ENCODE measurements around the gene CGB8. TPM values are rescaled to one million over a fixed set of nuclear protein-coding genes. Genes with fewer than 3 reads are reported as not detected.
"Not testable (repeated sequence)": the region's sequence is repeated elsewhere in the genome, so short reads cannot be mapped to it uniquely, and the experiment has no call there.

CGB8 gene
- total RNA-seq, 1 donor, result not detected

DNA sequence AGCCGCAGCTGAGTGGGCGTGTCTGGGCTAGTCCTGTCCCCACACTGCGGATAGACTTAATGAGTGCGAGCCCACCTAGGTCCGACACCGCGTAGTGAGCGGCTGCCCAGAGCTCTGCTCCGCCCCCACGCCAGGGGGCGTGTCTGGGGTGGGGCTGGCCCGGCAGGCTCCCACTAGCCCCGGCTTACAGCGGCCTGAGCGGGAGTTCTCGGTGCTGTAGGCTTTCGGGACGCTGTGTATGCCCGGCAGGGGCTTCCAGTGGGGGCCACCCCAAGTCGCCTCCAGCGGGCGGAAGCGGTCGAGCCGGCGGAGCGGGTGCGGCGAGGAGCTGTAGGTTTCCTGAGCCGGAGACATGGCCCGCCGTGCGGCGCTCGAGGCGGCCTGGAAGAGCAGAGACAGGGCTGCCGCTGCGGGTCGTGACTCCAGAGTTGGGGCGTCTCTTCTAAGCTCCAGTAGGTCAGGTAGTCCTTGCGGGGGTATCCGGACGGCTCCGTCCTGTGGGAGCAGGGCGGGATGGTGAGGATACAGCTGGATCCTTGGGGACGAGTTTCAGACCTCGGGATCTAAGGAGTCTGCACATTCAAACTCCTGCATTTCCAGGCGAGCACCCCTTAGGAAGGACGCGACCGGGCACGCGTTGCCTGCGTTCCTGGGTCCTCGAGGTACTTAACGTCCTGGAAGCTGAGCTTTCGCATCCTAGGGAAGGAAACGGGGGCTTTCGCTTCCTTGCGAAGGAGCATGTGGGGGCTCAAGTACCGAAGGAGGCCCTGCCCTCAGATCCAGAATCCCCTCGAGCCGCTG lies 7.4 kb upstream of the CGB8 start:
- Histone ChIP-seq H3K4me3 (ENCODE audit: low read length) (peak overlapping the region; percentile 23), H3K27me3 (ENCODE audit: insufficient read depth, low read length) (peaks cover 36% of the 10 kb centered on the region), H3K9me3 (ENCODE audit: low read depth, low read length) (no peaks in the 10 kb centered on the region), H3K4me1 (ENCODE audit: insufficient read depth, low read length) (peaks cover 22% of the 10 kb centered on the region)

DNA sequence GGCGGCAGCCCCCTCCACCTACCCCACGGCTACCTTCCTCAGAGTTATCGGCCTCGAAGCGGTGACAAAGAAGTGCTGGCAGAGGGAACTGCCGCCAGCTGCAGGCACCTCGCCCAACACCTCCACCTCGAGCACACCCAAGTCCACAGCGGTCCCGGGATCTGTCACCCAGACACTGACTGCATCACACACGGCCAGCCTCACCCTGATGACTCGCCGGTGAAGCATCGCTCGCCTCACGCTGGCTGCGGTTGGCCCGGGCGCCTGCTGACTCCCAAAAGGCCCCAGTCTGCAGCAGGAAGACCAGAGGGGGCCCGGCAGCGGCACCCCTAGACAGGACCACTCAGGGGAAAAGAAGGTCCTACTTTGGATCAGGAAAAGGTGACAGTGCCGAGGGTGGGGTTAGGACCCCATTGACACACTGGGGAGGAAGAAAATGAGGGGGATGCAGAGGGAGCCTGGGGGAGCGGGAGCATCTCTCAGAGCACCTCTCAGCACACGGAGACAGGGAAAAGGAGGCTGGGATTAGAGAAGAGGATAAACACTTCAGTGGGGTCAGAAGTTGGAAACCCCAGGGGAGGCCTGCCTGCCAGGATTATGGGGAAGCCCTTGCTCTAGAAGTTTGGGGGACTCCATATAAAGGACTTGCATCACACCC lies 1.6 kb upstream of the CGB8 start:
- H3K9me3 ChIP-seq (ENCODE audit: low read depth, low read length); H3K4me1 ChIP-seq (ENCODE audit: insufficient read depth, low read length); H3K4me3 ChIP-seq (ENCODE audit: low read length); H3K27me3 ChIP-seq (ENCODE audit: insufficient read depth, low read length): not testable (repeated sequence)

GRCh38 chr19:49049834-49050233 lies 923 bp upstream of the CGB8 start:
- H3K4me3 ChIP-seq (ENCODE audit: low read length); H3K27me3 ChIP-seq (ENCODE audit: insufficient read depth, low read length); H3K9me3 ChIP-seq (ENCODE audit: low read depth, low read length); H3K4me1 ChIP-seq (ENCODE audit: insufficient read depth, low read length): not testable (repeated sequence)

GRCh38 chr19:49043548-49043947 lies 5.4 kb downstream of the CGB8 start, which contains the start of gene CGB5:
Gene CGB5, plus strand, starts transcription at chr19:49043848. Its CDS starts 362 bp downstream, at chr19:49044210.
- not testable (repeated sequence) for H3K4me1 ChIP-seq (ENCODE audit: insufficient read depth, low read length); H3K27me3 ChIP-seq (ENCODE audit: insufficient read depth, low read length); H3K4me3 ChIP-seq (ENCODE audit: low read length); H3K9me3 ChIP-seq (ENCODE audit: low read depth, low read length)

- H3K27me3 ChIP-seq (ENCODE audit: insufficient read depth, low read length); H3K4me3 ChIP-seq (ENCODE audit: low read length); H3K4me1 ChIP-seq (ENCODE audit: insufficient read depth, low read length); H3K9me3 ChIP-seq (ENCODE audit: low read depth, low read length): not testable (repeated sequence)
These were observed 6.2 kb downstream of the CGB8 start for GRCh38 chr19:49042666-49043065.

- Histone ChIP-seq H3K4me1 (ENCODE audit: insufficient read depth, low read length) (no peaks in the 10 kb centered on the region), H3K4me3 (ENCODE audit: low read length) (no peak overlapping the region), H3K9me3 (ENCODE audit: low read depth, low read length) (no peaks in the 10 kb centered on the region), H3K27me3 (ENCODE audit: insufficient read depth, low read length) (no peaks in the 10 kb centered on the region)
These were observed 6.7 kb downstream of the CGB8 start for GRCh38 chr19:49042177-49042576.

DNA sequence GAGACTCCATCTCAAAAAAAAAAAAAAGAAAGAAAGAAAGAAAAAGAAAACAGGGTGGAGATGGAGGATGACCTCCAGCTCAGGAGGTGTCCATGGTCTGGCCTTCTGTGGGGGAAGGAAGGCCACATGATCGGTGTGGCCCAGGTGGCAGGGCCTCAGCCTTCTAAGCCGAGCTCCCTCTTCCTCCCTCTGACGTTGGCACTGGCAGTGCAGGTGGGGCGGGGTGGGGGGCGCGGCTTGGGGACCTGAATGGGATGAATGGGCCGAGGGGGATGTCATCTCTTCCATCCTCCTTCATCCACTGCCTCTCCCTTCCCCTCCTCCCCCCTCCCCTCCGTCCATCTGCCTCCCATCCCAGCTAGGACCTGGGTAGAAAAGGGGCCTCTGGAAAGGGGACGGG lies 9.2 kb downstream of the CGB8 start:
- H3K27me3 ChIP-seq (ENCODE audit: insufficient read depth, low read length); H3K4me1 ChIP-seq (ENCODE audit: insufficient read depth, low read length); H3K9me3 ChIP-seq (ENCODE audit: low read depth, low read length); H3K4me3 ChIP-seq (ENCODE audit: low read length): not testable (repeated sequence)

DNA sequence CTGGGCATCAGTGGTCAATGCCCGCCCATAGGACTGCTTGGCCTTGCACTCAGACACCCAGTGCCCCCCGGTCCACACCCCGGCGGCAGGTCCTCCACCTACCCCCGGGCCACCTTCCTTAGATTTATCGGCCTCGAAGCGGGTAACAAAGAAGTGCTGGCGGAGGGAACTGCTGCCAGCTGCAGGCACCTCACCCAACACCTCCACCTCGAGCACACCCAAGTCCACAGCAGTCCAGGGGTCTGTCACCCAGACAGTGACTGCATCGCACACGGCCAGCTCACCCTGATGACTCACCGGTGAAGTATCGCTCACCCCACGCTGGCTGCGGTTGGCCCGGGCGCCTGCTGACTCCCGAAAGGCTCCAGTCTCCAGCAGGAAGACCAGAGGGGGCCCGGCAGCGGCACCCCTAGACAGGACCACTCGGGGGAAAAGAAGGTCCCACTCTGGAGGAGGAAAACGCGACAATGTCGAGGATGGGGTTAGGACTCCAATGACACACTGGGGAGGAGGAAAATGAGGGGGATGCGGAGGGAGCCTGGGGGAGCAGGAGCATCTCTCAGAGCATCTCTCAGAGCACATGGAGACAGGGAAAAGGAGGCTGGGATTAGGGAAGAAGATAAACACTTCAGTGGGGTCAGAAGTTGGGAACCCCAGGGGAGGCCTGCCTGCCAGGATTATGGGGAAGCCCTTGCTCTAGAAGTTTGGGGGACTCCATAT lies 10.2 kb downstream of the CGB8 start:
- not testable (repeated sequence) for H3K4me1 ChIP-seq (ENCODE audit: insufficient read depth, low read length); H3K9me3 ChIP-seq (ENCODE audit: low read depth, low read length); H3K4me3 ChIP-seq (ENCODE audit: low read length); H3K27me3 ChIP-seq (ENCODE audit: insufficient read depth, low read length)

DNA sequence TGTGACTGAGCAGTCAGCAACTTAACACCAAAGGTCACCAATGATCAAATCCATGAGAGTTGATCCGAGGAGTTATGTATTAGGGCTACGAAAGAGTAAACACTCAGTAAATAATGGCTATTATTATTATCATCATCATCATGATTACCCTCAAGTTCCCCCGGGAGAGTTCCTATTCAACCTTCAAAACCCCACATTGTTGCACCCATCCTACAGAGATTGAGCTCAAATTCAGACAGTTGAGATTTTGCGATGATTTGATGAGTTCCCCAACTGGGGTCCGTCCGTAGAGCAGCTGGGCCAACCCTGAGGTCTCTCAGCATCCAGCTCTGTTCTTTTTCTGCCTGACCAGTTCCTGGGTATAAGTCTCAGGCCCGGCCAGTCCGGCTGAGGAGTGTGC lies 10.8 kb downstream of the CGB8 start:
- H3K9me3 ChIP-seq (ENCODE audit: low read depth, low read length); H3K27me3 ChIP-seq (ENCODE audit: insufficient read depth, low read length); H3K4me3 ChIP-seq (ENCODE audit: low read length); H3K4me1 ChIP-seq (ENCODE audit: insufficient read depth, low read length): not testable (repeated sequence)

GRCh38 chr19:49036815-49037214 lies 12.1 kb downstream of the CGB8 start, which contains the start of gene CGB1:
Gene CGB1, minus strand, starts transcription at chr19:49036895. Its CDS starts 184 bp downstream, at chr19:49036711.
- H3K9me3 ChIP-seq (ENCODE audit: low read depth, low read length); H3K27me3 ChIP-seq (ENCODE audit: insufficient read depth, low read length); H3K4me1 ChIP-seq (ENCODE audit: insufficient read depth, low read length); H3K4me3 ChIP-seq (ENCODE audit: low read length): not testable (repeated sequence)

- H3K4me3 ChIP-seq (ENCODE audit: low read length); H3K27me3 ChIP-seq (ENCODE audit: insufficient read depth, low read length); H3K4me1 ChIP-seq (ENCODE audit: insufficient read depth, low read length); H3K9me3 ChIP-seq (ENCODE audit: low read depth, low read length): not testable (repeated sequence)
These were observed 17.1 kb downstream of the CGB8 start, which contains the start of gene CGB2 for GRCh38 chr19:49031642-49032301. Gene CGB2, plus strand, starts transcription at chr19:49031890. Its CDS starts 206 bp downstream, at chr19:49032096.

GRCh38 chr19:49030323-49030722 lies 18.6 kb downstream of the CGB8 start:
- H3K4me1 ChIP-seq (ENCODE audit: insufficient read depth, low read length); H3K9me3 ChIP-seq (ENCODE audit: low read depth, low read length); H3K27me3 ChIP-seq (ENCODE audit: insufficient read depth, low read length); H3K4me3 ChIP-seq (ENCODE audit: low read length): not testable (repeated sequence)

GRCh38 chr19:49029749-49030148 lies 19.2 kb downstream of the CGB8 start:
- H3K4me1 ChIP-seq (ENCODE audit: insufficient read depth, low read length); H3K27me3 ChIP-seq (ENCODE audit: insufficient read depth, low read length); H3K4me3 ChIP-seq (ENCODE audit: low read length); H3K9me3 ChIP-seq (ENCODE audit: low read depth, low read length): not testable (repeated sequence)

GRCh38 chr19:49028686-49029085 lies 20.2 kb downstream of the CGB8 start:
- H3K27me3 ChIP-seq (ENCODE audit: insufficient read depth, low read length); H3K4me3 ChIP-seq (ENCODE audit: low read length); H3K4me1 ChIP-seq (ENCODE audit: insufficient read depth, low read length); H3K9me3 ChIP-seq (ENCODE audit: low read depth, low read length): not testable (repeated sequence)

DNA sequence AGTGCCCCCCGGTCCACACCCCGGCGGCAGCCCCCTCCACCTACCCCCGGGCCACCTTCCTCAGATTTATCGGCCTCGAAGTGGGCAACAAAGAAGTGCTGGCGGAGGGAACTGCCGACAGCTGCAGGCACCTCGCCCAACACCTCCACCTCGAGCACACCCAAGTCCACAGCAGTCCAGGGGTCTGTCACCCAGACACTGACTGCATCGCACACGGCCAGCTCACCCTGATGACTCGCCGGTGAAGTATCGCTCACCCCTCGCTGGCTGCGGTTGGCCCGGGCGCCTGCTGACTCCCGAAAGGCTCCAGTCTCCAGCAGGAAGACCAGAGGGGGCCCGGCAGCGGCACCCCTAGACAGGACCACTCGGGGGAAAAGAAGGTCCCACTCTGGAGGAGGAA lies 23.3 kb downstream of the CGB8 start:
- H3K27me3 ChIP-seq (ENCODE audit: insufficient read depth, low read length); H3K4me3 ChIP-seq (ENCODE audit: low read length); H3K9me3 ChIP-seq (ENCODE audit: low read depth, low read length); H3K4me1 ChIP-seq (ENCODE audit: insufficient read depth, low read length): not testable (repeated sequence)
